ENCODE data around the gene PLAAT3.

GRCh38 chr11:63643205-63643604, 29.0 kb upstream of the PLAAT3 start:
- TF ChIP-seq CTCF (IDR thresholded peaks at IDR 0.05; ENCODE audit: insufficient read depth, low read depth, low read length) (no peak), EZH2 (IDR thresholded peaks at IDR 0.05; ENCODE audit: insufficient read depth, low read length) (no peak)
